Stimulated activated CD4-positive, alpha-beta T cell treated with anti-CD3 and anti-CD28 coated beads, Interleukin-1b, Interleukin-23, amount 100 ng/mL, for 4 hours (primary cell): ENCODE measurements around the gene MPV17L.
"Not testable (repeated sequence)": the region's sequence is repeated elsewhere in the genome, so short reads cannot be mapped to it uniquely, and the experiment has no call there.

ENCODE experiments used
- DNase-seq, 2 donors: peaks; one replicate each; pipeline ENCODE4 v3.0.0-alpha.2; 2020; ENCODE audit warnings: low read depth in 2 of 2

Gene MPV17L

DNA sequence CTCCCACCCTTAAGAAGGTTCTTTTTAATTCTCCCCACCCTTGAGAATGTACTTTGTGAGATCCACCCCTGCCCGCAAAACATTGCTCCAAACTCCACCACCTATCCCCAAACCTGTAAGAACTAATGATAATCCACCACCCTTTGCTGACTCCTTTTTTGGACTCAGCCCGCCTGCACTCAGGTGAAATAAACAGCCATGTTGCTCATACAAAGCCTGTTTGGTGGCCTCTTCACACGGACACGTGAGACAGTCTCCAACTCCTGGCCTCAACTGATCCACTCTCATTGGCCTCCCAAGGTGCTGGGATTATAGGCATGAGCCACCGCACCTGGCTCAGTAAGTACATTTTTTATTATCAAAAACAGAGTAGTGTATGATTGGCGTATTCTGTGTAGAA lies 13.9 kb downstream of the MPV17L start:
- not testable (repeated sequence) for DNase-seq

DNA sequence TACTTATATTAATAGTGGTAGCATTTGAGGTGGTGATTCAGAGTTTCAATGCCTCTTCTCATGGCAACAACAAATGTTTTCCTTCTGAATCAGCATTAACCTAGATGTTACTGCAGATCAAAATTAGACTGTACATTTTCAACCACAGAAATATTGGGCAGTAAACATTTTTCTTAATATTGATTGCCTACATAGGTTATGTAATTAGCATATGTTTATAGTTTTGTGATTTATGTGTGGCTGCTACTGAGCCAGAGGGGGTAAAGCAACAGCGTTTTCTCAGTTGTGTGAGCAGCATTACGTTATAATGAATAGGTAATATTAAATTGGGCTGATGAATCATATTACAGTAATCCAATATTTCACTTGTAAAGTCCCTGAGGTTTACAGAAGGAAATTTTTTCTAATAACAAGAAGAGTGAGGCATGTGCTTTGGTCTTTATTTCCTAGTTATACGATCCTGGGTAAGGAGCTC lies 20.0 kb downstream of the MPV17L start:
- no peak for DNase-seq

DNA sequence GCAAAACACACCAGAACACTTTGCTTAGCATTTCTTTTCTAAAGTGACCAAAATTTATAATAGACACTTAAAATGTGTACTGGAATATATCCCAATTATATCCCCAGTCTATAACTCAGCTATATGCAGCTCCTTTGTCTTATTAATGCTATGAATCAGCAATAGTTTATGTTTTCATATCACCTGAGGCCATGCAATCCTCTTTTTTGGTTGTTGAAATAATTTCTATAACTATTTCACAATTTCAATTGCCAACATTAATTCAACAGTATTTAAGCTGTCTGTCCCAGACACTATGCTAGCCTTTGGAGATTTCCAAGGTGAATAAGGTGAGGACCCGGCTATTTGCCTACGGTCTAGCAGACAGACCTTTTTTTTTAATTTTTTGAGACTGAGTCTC lies 21.6 kb downstream of the MPV17L start:
- no peak for DNase-seq

DNA sequence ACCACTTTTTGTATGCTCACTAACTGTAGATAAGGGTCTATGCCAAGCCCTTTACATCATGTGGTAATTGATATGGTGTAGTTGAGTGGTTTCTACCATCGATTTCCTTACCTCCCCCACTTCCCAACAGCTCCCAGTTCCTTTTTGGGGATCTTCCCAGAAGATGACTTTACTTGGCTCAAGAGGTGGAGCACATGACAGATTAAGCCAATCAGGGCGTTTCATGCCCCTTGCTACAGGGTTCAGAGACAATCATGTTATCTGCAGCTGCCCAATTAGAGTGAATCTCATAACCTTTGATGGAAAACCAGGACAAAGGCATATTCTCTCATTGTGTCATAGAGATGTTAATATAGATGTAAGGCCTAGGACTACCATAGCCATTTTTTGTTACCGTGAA lies 22.7 kb downstream of the MPV17L start:
- no peak for DNase-seq

DNA sequence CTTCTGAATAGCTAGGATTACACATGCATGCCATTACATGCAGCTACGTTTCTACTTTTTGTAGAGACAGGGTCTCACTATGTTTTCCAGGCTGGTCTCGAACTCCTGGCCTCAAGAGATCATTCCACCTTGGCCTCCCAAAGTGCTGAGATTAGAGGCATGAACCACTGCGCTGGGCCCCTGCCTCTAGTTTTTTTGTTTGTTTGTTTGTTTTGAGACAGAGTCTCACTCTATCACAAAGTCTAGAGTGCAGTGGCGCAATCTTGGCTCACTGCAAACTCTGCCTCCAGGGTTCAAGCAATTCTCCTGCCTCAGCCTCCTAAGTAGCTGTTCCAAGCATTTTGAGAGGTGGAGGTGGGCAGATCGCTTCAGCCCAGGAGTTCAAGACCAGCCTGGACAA lies 26.1 kb downstream of the MPV17L start:
- DNase-seq, result not testable (repeated sequence)

DNA sequence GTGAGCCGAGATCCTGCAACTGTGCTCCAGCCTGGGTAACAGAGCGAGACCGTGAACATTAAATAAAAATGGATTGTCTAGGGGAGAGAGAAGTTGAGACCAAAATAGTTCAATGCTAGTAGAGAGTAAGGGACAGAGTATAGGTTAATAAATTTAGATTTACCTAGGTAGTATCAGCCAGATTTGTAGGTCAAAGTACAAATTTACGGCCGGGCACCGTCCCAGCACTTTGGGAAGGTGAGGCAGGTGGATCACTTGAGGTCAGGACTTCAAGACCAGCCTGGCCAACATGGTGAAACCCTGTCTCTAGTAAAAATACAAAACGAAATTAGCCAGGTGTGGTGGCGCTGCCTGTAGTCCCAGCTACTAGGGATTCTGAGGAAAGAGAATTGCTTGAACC lies 26.7 kb downstream of the MPV17L start:
- no peak for DNase-seq

DNA sequence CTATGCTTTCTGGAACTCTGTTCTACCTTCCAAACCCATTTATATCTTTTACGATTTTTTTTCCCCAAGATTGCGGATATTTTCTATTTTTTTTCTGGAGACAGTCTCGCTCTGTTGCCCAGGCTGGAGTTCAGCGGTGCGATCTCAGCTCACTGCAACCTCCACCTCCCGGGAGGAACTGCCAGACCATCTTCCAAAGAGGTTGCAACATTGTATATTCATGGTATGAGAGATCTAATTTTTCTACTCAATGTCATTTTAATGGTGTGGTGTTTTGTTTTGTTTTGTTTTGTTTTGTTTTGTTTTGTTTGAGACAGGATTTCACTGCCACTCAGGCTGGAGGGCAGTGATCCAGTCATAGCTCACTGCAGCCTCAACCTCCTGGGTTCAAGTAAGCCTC lies 30.3 kb downstream of the MPV17L start:
- DNase-seq, result no peak

DNA sequence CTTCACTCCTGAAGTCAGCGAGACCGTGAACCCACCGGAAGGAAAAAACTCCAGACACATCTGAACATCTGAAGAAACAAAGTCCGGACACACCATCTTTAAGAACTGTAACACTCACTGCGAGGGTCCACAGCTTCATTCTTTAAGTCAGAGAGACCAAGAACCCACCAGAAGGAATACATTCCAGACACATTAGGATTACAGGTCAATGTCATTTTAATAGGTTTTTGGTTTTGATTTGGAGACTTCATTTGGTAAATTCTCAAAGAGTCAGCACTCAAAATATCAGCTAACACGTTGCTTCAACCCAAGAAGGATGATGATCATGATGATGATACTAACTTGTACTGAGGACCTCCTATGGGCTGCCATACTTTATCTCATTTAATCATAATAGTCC lies 31.2 kb downstream of the MPV17L start:
- no peak for DNase-seq

DNA sequence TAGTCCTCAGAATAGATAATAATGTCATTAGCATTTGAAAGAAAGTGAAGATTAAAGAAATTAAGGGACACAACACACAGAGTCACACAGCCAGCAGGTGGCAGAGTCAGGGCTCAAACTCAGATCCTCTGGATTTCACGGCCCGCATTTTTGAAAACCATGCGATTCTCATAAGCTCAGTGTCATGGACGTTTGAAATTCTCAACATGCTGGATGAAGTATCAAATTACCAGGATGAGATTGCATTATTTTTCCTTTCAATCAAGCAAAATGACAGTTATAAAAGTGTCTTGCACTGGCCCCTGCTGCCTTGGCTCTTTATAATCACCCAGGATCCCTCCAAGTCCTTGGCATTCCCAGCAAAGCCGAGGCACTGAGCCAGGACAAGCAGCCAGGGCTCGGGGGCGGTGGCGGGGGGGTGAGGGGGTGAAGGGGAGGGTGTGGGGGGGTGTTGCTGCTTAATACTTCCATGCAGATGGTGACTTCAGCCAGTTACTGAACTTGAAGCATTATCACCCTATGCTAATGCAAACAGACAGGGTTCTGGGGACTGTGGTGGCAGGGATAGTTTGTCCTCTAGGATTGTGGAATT lies 32.2 kb downstream of the MPV17L start:
- DNase-seq, result peak; percentile 43 to 44

DNA sequence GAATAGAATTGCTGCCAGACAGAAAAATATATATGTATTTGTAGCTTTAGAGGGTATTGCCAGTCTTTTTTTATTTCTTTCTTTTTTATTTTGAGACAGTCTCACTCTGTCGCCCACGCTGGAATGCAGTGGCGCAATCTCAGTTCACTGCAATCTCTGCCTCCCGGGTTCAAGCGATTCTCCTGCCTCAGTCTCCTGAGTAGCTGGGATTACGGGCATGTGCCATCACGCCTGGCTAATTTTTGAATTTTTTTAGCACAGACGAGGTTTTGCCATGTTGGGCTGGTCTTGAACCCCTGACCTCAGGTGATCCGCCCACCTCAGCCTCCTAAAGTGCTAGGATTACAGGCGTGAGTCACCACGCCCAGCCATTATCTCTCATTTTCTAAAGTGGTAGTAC lies 35.3 kb downstream of the MPV17L start:
- not testable (repeated sequence) for DNase-seq

DNA sequence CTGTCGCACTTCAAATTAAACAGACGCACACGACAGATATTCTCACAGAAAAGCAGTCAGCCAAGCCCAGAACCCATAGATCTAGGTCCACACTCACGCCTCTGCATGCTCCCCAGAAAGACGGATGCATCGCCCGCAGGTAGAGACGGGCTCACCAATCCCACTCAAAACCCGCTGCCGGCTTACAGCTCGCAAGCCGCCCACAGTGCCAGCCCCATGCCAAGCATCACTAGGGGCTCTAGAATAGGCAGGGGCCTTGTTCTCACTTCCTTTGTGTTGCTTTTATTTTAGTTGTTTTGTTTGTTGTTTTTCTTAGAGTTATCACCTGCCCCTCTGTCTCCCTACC lies 38.5 kb downstream of the MPV17L start:
- DNase-seq, result no peak

DNA sequence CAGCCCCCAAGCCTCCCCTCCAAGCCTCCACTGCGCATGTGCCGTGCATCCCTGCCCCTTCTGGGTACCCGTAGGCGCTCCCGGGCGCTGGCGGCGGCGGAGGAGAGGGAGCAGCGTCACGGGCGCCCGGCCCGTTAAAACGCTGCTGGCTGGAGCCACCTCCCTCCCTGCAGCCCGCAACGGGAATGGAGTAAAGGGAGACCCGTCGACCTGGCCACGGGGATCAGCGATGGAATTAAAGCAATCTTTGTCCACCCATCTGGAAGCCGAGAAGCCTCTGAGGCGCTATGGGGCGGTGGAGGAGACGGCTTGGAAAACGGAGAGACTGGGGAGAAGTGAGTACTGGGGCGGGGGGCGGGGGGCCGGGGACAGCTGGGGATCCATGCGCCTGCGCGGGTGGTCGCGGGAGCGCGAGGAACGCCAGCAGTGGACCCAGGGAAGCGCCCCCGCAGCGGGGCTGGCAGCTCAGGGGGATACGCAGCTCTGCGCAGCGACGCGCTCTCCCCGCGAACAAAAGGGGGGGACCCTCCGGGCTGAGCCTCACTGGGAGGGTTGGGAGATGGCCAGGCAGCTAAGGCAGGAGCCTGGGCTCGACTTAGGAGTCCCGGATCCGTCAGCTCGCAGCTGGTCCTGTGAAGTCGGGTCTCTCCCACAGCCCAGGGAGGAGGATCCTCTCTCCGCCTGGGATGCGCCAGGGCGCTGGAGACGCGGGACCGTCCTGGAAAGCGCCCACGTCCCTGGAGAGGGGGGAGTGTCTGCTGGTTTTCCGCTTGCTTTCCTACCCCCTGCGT lies 39.1 kb downstream of the MPV17L start, which contains the start of gene BMERB1:
Gene BMERB1 (plus strand): TSS at position 164 of the 791 bp plus-strand sequence. CDS start 66 bp downstream, at position 230.
- peak; percentile 28 to 61 for DNase-seq

DNA sequence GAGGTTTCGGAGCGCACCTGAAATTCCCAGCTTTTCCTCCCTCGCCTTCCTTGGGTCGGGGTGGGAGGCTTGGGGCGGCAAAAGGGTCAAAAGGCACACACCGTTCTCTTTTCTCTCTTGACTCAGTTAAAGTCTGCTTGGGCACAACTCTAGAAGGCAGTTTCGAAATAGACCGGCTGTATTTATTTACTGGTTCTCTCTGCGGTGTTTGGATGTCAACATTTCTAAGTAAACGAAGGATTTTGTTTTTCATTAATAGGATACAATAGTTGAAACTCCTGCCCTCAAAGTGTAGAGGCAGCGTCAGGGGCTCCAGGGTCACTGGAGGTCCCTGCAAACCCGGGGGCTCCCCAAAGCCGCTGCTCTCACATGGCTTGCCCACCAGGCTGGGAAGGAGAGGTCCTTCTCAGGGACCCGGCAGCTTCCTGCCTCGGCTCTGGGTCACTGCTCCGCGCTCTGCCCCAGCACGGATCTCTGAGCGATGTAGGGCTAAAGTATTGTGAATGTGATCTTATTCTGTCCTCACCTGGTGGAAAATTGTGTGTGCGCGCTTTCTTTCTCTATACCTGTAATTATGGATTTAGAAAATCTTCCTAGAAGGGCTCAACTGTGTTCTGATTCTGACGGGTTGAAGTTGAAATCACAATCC lies 39.8 kb downstream of the MPV17L start:
- no peak for DNase-seq

DNA sequence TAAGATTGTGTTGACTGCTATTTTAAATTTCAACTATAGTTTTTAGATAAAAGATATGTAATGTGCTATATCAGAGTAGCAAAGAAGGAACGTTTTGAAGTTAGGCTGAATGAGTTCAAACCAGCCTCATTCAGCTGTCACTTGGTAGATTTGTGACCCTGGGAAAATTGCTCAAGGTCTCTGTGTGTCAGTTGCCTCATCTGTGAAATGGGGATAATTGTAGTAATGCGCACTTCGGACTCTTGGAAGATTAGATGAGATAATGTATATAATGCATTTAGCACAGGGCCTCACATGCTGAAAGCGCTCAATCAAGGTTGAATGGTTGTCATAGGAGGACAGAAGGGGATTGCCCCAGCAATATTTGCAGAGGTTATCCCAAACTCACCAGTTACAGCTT lies 43.5 kb downstream of the MPV17L start:
- no peak for DNase-seq

DNA sequence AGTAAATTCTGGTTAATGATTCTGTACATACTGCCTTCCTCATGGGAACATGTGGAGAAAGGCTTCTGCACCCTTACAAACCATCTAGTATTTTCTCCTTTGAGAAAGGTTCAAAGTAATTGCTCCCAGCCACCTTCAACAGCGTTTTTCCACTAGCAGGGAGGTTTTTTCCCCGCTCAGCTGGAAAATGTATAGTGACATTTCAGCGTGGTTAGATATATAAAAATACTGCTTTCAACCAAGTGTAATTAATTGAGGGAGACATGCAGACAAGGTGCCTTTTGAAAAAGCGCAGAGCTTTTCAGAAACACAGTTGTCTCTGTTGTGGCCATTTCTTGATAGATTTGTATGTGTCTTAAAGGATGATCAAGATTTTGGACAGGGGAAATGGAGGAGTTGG lies 44.0 kb downstream of the MPV17L start:
- no peak for DNase-seq

DNA sequence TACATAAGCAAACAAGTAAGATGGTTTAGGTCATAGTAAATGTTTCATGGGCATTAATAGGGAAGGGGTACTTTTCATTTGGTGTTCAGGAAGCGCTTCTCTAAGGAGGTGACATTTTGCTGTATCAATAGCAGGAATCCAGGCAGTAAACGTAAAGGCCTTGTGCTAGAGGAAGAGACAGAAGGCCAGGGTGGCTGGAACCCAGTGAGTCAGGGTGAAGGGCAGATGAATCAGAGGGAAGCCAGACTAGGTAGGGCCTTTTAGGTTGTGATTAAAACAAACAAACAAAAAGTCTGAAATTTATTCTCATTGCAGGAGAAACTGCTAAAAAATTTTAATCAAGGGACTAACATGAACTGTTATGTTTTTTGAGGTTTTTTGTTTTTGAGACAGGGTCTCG lies 45.3 kb downstream of the MPV17L start:
- no peak for DNase-seq

DNA sequence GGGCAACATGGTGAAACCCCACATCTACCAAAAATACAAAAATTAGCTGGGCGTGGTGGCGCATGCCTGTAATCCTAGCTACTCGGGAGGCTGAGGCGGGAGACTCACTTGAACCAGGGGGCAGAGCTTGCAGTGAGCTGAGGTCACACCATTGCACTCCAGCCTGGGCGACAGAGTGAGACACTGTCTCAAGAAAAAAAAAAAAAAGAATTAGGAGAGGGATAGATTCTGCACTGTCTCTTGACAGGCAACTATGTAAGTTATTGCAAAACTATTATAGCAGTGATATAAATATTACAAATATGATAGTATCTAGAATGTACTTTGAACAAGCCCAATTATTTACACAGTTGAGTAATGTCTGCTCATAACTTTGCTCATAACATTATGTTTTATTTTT lies 46.6 kb downstream of the MPV17L start:
- not testable (repeated sequence) for DNase-seq

DNA sequence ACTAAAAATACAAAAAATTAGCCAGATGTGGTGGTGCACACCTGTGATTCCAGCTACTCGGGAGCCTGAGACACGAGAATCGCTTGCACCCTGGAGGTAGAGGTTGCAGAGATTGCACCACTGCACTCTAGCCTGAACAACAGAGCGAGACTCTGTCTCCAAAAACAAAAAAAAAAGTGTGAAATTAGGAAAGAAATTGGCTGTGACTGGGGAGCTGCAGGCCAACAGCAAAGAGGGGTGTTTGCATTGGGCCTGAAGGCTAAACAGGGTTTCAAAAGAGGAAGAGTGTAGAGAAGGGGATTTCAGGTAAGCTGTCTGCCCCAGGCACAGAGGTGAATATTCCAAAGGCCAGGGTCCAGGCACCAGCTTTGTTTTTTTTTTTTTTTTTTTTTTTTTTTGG lies 48.2 kb downstream of the MPV17L start:
- no peak for DNase-seq

DNA sequence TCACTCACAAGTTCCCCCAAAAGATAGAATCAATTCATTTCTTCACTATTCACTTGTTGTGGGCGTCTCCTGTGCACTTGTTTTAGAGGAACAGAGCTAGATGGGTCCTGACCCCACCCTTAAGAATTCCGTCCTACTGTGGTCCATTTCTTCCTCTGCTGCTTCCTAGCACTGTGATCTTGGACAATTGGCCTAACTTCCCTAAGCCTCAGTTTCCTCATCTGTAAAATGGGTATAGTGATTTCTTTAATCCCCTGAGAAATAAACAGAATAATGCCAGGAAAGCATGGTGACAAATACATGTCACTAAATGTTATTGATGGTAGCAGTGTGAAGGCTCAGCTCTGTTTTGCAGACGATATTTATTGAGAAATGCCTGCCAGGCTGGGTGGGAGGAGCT lies 48.7 kb downstream of the MPV17L start:
- DNase-seq, result no peak

DNA sequence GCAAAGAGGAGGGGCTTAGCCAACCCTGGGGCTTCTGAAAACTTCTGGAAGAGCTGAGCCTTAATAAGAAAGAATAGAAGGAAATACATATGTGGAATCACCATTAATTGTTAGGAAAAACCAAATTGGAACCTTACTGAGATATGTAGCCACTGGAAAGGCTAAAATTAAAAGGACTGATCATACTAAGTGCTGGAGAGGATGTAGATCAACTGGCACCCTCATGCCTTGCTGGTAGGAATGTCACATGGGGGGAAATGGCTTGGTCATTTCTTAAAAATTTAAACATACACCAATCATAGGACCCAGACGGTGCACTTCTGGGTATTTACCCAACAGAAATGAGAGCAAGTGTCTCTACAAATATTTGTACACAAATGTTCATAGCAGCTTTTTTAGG lies 49.9 kb downstream of the MPV17L start:
- no peak for DNase-seq

DNA sequence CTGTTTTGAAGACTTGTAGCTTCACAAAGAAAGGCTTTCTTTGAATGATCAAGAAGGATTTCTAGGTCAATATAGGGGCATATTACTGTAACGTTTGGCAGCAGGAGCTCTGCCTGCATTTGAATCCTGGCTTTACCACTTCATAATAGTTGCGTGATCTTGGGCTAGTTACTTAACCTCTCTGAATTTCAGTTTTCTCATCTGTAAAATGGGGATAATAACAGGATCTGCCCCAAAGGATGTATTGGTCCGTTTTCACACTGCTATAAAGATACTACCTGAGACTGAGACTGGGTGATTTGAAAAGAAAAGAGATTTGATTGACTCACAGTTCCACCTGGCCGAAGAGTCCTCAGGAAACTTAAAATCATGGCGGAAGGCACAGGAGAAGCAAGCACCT lies 51.3 kb downstream of the MPV17L start:
- DNase-seq, result no peak

DNA sequence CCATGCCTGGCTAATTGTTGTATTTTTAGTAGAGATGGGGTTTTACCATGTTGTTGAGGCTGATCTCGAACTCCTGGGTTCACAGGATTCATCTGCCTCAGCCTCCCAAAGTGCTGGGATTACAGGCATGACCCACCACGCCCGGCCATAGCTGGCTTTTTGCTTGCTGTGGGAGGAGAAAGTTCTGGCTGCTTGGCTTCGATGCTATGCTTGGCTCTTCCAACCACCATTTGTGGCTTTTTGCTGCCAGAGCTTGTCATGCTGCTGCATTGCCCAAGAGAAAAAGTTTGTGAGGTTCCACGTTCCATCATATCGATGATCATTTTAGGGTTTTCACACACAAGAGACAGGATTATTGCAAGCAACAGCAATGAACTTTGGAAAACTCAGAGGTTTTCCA lies 55.1 kb downstream of the MPV17L start:
- no peak for DNase-seq

DNA sequence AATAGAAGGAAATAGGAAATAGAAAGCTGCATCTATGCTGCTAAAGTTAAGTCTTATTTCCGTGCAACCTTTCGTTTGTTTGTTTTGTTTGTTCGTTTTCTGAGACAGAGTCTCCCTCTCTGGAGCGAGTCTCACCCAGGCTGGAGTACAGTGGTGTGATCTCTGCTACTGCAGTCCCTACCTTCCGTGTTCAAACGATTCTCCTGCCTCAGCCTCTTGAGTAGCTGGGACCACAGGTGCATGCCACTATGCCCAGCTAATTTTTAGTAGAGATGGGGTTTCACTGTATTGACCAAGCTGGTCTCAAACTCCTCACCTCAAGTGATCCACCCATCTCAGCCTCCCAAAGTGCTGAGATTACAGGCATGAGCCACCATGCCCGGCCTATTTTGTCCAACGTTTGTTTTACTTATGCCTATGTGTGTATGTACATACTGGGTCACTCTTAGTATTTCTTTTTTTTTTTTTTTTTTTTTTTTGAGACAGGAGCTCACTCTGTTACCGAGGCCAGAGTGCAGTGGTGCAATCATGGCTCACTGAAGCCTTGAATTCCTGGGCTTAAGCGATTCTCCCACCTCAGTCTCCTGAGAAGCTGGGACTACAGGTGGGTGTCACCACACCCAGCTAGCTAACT lies 55.7 kb downstream of the MPV17L start:
- no peak for DNase-seq
